Trophoblast cell (in vitro differentiated cells and primary cell): ENCODE data around the gene SHMT2.
A peak's percentile ranks its signal among the peaks of the same experiment; 100 is the strongest.

Experiments
- DNase-seq, 2 donors: peaks; one replicate each; pipeline ENCODE4 v3.0.0-alpha.2; 2016
- H2AFZ ChIP-seq: 2 replicates; pipeline ENCODE4 v1.6.1; 2013; ENCODE audit warnings: low read length, moderate library complexity, mild to moderate bottlenecking; ENCODE audit not compliant: insufficient read depth, poor library complexity
- H2AK5ac ChIP-seq: 2 replicates; pipeline ENCODE4 v1.6.1; 2013; ENCODE audit warnings: mild to moderate bottlenecking, low read length
- H2BK120ac ChIP-seq: 2 replicates; pipeline ENCODE4 v1.6.1; 2013; ENCODE audit warnings: low read length, mild to moderate bottlenecking, moderate library complexity; ENCODE audit not compliant: insufficient read depth, poor library complexity
- H2BK12ac ChIP-seq: 2 replicates; pipeline ENCODE4 v1.6.1; 2013; ENCODE audit warnings: mild to moderate bottlenecking, low read length, moderate library complexity
- H2BK5ac ChIP-seq: 2 replicates; pipeline ENCODE4 v1.6.1; 2013; ENCODE audit warnings: low read length, low read depth, moderate library complexity, mild to moderate bottlenecking; ENCODE audit not compliant: poor library complexity
- H3K14ac ChIP-seq: 2 replicates; pipeline ENCODE4 v1.6.1; 2013; ENCODE audit warnings: mild to moderate bottlenecking, low read length
- H3K18ac ChIP-seq: 2 replicates; pipeline ENCODE4 v1.6.1; 2013; ENCODE audit warnings: mild to moderate bottlenecking, low read length
- H3K23ac ChIP-seq: 2 replicates; pipeline ENCODE4 v1.6.1; 2013; ENCODE audit warnings: low read length
- H3K27ac ChIP-seq: 2 replicates; pipeline ENCODE4 v1.5.1; 2013; ENCODE audit warnings: low read depth, mild to moderate bottlenecking, inconsistent platforms, low read length, moderate library complexity
- H3K27me3 ChIP-seq: 2 replicates; pipeline ENCODE4 v1.6.1; 2013; ENCODE audit warnings: inconsistent platforms, mild to moderate bottlenecking, low read length, moderate library complexity; ENCODE audit not compliant: insufficient read depth
- H3K36me3 ChIP-seq, 2 experiments: 1 replicate in 1 of 2; 2 replicates in 1 of 2; pipeline ENCODE4 v1.6.1; 2013; ENCODE audit warnings: low read length in 2 of 2, mild to moderate bottlenecking in 2 of 2, moderate library complexity in 1 of 2; ENCODE audit not compliant: insufficient read depth in 2 of 2, control insufficient read depth in 1 of 2
- H3K4ac ChIP-seq: 2 replicates; pipeline ENCODE4 v1.6.1; 2013; ENCODE audit warnings: low read depth, mild to moderate bottlenecking, low read length, moderate library complexity
- H3K4me1 ChIP-seq, 2 experiments: 1 replicate in 1 of 2; 2 replicates in 1 of 2; pipeline ENCODE4 v1.6.1; 2013; ENCODE audit warnings: low read length in 2 of 2, mild to moderate bottlenecking in 2 of 2, moderate library complexity in 1 of 2; ENCODE audit not compliant: insufficient read depth in 2 of 2, control insufficient read depth in 1 of 2
- H3K4me2 ChIP-seq: 2 replicates; pipeline ENCODE4 v1.6.1; 2013; ENCODE audit warnings: inconsistent platforms, mild to moderate bottlenecking, low read length, moderate library complexity
- H3K4me3 ChIP-seq: 2 replicates; pipeline ENCODE4 v1.5.1; 2013; ENCODE audit warnings: mild to moderate bottlenecking, low read depth, low read length, inconsistent platforms
- H3K79me1 ChIP-seq: one replicate; pipeline ENCODE4 v1.6.1; 2013; ENCODE audit warnings: low read length
- H3K79me2 ChIP-seq: 2 replicates; pipeline ENCODE4 v1.6.1; 2013; ENCODE audit warnings: low read length, mild to moderate bottlenecking; ENCODE audit not compliant: control insufficient read depth, insufficient read depth, poor library complexity
- H3K9ac ChIP-seq: 2 replicates; pipeline ENCODE4 v1.6.1; 2013; ENCODE audit warnings: mild to moderate bottlenecking, low read length
- H3K9me3 ChIP-seq: 2 replicates; pipeline ENCODE4 v1.6.1; 2013; ENCODE audit warnings: low read depth, mild to moderate bottlenecking, control low read depth, inconsistent platforms, low read length; ENCODE audit not compliant: insufficient read depth
- H4K12ac ChIP-seq: 2 replicates; pipeline ENCODE4 v1.6.1; 2013; ENCODE audit warnings: low read depth, mild to moderate bottlenecking, low read length, moderate library complexity
- H4K8ac ChIP-seq: 2 replicates; pipeline ENCODE4 v1.6.1; 2013; ENCODE audit warnings: low read depth, mild to moderate bottlenecking, low read length, moderate library complexity
- H4K91ac ChIP-seq: one replicate; pipeline ENCODE4 v1.6.1; 2013; ENCODE audit warnings: low read depth, mild to moderate bottlenecking, low read length, moderate library complexity
- WGBS: extraction: QIAGEN DNeasy Blood & Tissue Kit; methylation state at CpG from one replicate; pipeline ENCODE4 v1.1.7; 2013; ENCODE audit warnings: missing lambda C conversion rate; ENCODE audit not compliant: insufficient read length, insufficient coverage; ENCODE audit errors: extremely low coverage; 5-methylcytosine and 5-hydroxymethylcytosine counted together

Gene SHMT2

DNA sequence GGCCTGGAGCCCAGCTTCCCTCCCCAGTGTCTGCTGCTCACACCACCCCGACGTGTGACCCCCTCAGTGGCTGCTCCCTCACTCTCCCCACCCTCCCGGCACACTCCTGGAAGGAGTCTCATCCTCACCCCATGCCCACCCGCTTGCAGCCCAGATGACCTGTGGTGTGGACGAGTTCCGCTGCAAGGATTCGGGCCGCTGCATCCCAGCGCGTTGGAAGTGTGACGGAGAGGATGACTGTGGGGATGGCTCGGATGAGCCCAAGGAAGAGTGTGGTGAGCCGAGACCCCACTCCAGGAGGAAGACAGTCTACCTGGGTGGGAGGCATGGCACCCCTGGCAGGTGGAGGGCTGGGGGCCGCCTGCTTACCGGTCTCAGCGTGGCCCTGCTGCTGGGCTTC is 27.9 kb upstream of the SHMT2 start:
- Histone ChIP-seq H3K27ac (no peak overlapping the region), H3K18ac (no peak overlapping the region), H2AK5ac (no peak overlapping the region), H3K36me3 (peaks cover 98 to 99% of the 10 kb centered on the region in 2 experiments), H2BK12ac (no peak overlapping the region), H4K12ac (no peak overlapping the region), H3K4me3 (no peak overlapping the region), H3K9me3 (peaks cover 8% of the 10 kb centered on the region), H3K4ac (no peak overlapping the region), H3K23ac (no peak overlapping the region), H2BK5ac (no peak overlapping the region), H4K91ac (no peak overlapping the region), H3K9ac (no peak overlapping the region), H3K14ac (no peak overlapping the region), H3K4me1 (no peaks in the 10 kb centered on the region), H3K27me3 (no peaks in the 10 kb centered on the region), H4K8ac (no peak overlapping the region), H2BK120ac (no peak overlapping the region), H3K79me2 (no peaks in the 10 kb centered on the region), H2AFZ (no peak overlapping the region), H3K79me1 (no peaks in the 10 kb centered on the region), H3K4me2 (no peak overlapping the region)
- no peak for DNase-seq
- WGBS = no CpG with 5 or more reads among the region's 16 CpGs

- WGBS = no CpG with 5 or more reads among the region's 19 CpGs
- no peak overlapping the region for H2BK5ac ChIP-seq
- no peak overlapping the region for H3K4me2 ChIP-seq
- no peak overlapping the region for H2BK12ac ChIP-seq
- no peak overlapping the region for H3K4me3 ChIP-seq
- H2AK5ac ChIP-seq = no peak overlapping the region
- H3K79me2 ChIP-seq = no peaks in the 10 kb centered on the region
- peaks cover 94% of the 10 kb centered on the region in 2 experiments for H3K36me3 ChIP-seq
- no peak overlapping the region for H2BK120ac ChIP-seq
- no peak overlapping the region for H3K23ac ChIP-seq
- H3K14ac ChIP-seq = no peak overlapping the region
- H3K18ac ChIP-seq = no peak overlapping the region
- no peak overlapping the region for H4K91ac ChIP-seq
- H4K12ac ChIP-seq = no peak overlapping the region
- H3K9ac ChIP-seq = no peak overlapping the region
- H3K4ac ChIP-seq = no peak overlapping the region
- H4K8ac ChIP-seq = no peak overlapping the region
- H3K27me3 ChIP-seq = no peaks in the 10 kb centered on the region
- H2AFZ ChIP-seq = no peak overlapping the region
- peaks cover 4% of the 10 kb centered on the region for H3K9me3 ChIP-seq
- H3K4me1 ChIP-seq = no peaks in the 10 kb centered on the region
- no peaks in the 10 kb centered on the region for H3K79me1 ChIP-seq
- DNase-seq = no peak
- no peak overlapping the region for H3K27ac ChIP-seq
Observed at GRCh38 chr12:57202321-57202720, 27.2 kb upstream of the SHMT2 start.

GRCh38 chr12:57203201-57203600 is 26.3 kb upstream of the SHMT2 start:
- H3K79me2 ChIP-seq = no peaks in the 10 kb centered on the region
- peaks cover 94% of the 10 kb centered on the region in 2 experiments for H3K36me3 ChIP-seq
- H3K27me3 ChIP-seq = no peaks in the 10 kb centered on the region
- no peaks in the 10 kb centered on the region for H3K4me1 ChIP-seq
- no peak overlapping the region for H3K23ac ChIP-seq
- H3K4me3 ChIP-seq = peak overlapping the region; percentile 47
- no peak overlapping the region for H4K8ac ChIP-seq
- no peak overlapping the region for H3K18ac ChIP-seq
- H3K4ac ChIP-seq = no peak overlapping the region
- no peak overlapping the region for H2AFZ ChIP-seq
- H3K79me1 ChIP-seq = no peaks in the 10 kb centered on the region
- H4K91ac ChIP-seq = no peak overlapping the region
- H2BK12ac ChIP-seq = no peak overlapping the region
- H3K9ac ChIP-seq = no peak overlapping the region
- no peak for DNase-seq
- peaks cover 4% of the 10 kb centered on the region for H3K9me3 ChIP-seq
- no peak overlapping the region for H2BK5ac ChIP-seq
- H3K14ac ChIP-seq = no peak overlapping the region
- no peak overlapping the region for H2BK120ac ChIP-seq
- no CpG with 5 or more reads among the region's 28 CpGs for WGBS
- H2AK5ac ChIP-seq = no peak overlapping the region
- no peak overlapping the region for H4K12ac ChIP-seq
- H3K27ac ChIP-seq = no peak overlapping the region
- no peak overlapping the region for H3K4me2 ChIP-seq

DNA sequence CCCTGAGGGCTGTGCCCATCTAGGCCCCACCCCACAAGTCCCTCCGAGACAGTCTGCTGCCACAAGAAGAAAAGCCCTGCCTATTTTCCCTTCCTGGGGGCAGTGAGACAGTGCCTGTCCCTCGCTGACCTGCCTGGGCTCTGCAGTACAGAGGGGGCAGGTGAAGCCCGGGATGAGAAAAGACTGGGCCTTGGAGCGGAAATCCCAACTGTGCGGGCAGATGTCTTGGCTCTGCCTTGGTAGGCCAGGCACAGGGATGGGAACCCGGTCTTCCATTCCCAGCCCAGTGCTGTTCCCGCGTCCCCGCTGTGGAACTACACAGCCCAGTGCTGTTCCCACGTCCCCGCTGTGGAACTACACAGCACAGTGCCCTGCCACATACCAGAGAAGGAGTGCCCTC is 25.7 kb upstream of the SHMT2 start:
- H3K36me3 ChIP-seq = peaks cover 94% of the 10 kb centered on the region in 2 experiments
- no peak overlapping the region for H2AK5ac ChIP-seq
- H3K79me2 ChIP-seq = no peaks in the 10 kb centered on the region
- no peak overlapping the region for H2BK120ac ChIP-seq
- no peak overlapping the region for H2AFZ ChIP-seq
- H3K27ac ChIP-seq = no peak overlapping the region
- H3K27me3 ChIP-seq = no peaks in the 10 kb centered on the region
- H3K4ac ChIP-seq = no peak overlapping the region
- no peak overlapping the region for H3K9ac ChIP-seq
- no peak overlapping the region for H3K4me2 ChIP-seq
- H3K4me3 ChIP-seq = no peak overlapping the region
- WGBS = no CpG with 5 or more reads among the region's 11 CpGs
- no peak overlapping the region for H3K14ac ChIP-seq
- H4K12ac ChIP-seq = no peak overlapping the region
- H2BK5ac ChIP-seq = no peak overlapping the region
- H4K91ac ChIP-seq = no peak overlapping the region
- no peak overlapping the region for H4K8ac ChIP-seq
- no peak overlapping the region for H3K23ac ChIP-seq
- peaks cover 4% of the 10 kb centered on the region for H3K9me3 ChIP-seq
- no peaks in the 10 kb centered on the region for H3K79me1 ChIP-seq
- H2BK12ac ChIP-seq = no peak overlapping the region
- no peak for DNase-seq
- H3K18ac ChIP-seq = no peak overlapping the region
- no peaks in the 10 kb centered on the region for H3K4me1 ChIP-seq
